ENCODE measurements around the gene PHKG2. TPM values are rescaled to one million over a fixed set of nuclear protein-coding genes. Genes with fewer than 3 reads are reported as not detected.
"Not testable (repeated sequence)": the region's sequence is repeated elsewhere in the genome, so short reads cannot be mapped to it uniquely, and the experiment has no call there.

PHKG2 gene, protein sequence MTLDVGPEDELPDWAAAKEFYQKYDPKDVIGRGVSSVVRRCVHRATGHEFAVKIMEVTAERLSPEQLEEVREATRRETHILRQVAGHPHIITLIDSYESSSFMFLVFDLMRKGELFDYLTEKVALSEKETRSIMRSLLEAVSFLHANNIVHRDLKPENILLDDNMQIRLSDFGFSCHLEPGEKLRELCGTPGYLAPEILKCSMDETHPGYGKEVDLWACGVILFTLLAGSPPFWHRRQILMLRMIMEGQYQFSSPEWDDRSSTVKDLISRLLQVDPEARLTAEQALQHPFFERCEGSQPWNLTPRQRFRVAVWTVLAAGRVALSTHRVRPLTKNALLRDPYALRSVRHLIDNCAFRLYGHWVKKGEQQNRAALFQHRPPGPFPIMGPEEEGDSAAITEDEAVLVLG
- 10 to 100 TPM; 25.2 to 34.0 (median 29.4) TPM for total RNA-seq

DNA sequence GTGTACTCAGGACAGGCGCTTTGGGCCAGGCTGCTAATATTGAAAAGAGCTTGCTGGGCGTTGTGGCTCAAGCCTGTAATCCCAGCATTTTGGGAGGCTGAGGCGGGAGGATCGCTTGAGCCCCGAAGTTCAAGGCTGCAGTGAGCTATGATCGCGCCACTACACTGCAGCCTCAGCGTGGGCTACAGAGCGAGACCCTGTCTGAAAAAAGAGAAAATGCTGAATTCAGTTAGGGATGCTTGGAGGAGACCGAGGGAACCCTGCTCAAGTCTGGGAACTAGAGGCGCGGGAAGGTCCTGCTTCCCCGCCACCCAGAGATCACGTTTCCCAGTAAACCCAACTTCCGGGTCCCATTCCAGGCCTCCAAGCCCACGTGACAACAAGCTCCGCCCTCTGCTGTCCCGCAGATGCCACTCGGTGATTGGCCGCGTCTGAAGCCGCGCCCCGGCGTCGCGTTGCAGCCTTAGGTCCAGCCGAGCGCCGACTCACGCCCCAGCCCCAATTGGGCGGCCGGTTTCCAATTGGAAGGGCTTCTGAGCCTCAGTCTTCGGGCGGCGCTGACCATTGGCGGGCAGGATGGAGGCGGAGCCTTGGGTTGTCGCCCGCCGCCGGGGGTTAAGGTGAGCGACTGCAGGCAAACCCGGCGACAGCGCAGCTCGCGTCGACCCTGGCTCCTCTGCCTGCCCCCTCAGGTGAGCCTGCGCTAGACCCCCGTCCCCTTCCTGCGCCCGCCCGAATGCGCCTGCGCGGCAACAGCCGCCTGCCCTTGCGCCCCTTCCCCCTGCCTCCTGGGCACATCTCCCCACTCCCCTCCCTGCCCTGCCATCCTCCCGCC is at the start of gene PHKG2:
Gene PHKG2 (plus strand): TSS at position 627 of the 835 bp plus-strand sequence. CDS start 396 bp downstream, outside the sequence.
- TF ChIP-seq, protein P1, sequence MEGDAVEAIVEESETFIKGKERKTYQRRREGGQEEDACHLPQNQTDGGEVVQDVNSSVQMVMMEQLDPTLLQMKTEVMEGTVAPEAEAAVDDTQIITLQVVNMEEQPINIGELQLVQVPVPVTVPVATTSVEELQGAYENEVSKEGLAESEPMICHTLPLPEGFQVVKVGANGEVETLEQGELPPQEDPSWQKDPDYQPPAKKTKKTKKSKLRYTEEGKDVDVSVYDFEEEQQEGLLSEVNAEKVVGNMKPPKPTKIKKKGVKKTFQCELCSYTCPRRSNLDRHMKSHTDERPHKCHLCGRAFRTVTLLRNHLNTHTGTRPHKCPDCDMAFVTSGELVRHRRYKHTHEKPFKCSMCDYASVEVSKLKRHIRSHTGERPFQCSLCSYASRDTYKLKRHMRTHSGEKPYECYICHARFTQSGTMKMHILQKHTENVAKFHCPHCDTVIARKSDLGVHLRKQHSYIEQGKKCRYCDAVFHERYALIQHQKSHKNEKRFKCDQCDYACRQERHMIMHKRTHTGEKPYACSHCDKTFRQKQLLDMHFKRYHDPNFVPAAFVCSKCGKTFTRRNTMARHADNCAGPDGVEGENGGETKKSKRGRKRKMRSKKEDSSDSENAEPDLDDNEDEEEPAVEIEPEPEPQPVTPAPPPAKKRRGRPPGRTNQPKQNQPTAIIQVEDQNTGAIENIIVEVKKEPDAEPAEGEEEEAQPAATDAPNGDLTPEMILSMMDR (IDR thresholded peaks at IDR 0.05) = no peak
- ATAC-seq (ENCODE audit: low FRiP score) = peak; percentile 98
- peak; percentile 93 for DNase-seq (ENCODE audit: low spot score)

DNA sequence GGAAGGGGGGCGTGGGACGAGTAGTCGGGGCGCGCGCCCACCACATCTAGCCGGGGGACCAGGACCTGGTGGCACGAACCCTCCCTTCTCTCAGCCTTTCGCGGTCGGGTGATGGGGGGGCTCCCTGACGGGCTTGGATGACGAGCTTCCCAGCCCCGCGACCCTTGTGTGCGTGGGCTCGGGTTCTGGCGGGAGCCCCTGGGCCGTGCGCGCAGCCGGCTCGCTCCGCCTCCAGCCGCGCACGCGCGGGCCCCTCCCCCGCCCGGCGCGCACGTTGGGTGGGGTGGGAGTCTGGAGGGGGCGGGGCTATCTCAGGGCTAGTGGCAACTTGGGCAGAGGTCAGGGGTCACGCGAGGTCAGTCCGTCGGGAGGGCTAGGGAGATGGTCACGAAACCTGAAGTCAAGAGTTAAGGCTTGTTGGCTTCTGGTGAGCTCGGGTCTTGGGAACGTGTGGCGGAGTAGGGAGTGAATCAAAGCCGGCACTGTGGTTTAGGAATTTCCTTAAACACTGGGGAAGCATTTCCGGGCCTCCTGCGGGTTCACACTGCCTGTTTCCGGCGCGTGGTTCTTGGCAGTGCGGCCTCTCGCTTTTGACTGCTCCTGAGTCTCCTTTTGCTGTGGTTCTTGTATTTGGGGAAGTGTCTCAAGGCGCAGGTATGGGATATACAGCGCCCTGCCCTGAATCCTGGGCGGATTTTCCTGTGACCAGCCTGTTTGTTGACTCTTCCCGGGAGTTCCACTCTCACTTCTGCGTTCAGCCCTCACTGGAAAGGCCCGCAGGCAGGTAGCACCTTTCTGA is 49.2 kb upstream of the PHKG2 start, which contains the start of gene SRCAP:
Gene SRCAP (plus strand): TSS at position 356 of the 799 bp plus-strand sequence. CDS start 1,654 bp downstream, outside the sequence.
- DNase-seq (ENCODE audit: low spot score) (peak; percentile 87), ATAC-seq (ENCODE audit: low FRiP score) (peak; percentile 77)
- TF ChIP-seq, protein P1 (IDR thresholded peaks at IDR 0.05) = no peak

DNA sequence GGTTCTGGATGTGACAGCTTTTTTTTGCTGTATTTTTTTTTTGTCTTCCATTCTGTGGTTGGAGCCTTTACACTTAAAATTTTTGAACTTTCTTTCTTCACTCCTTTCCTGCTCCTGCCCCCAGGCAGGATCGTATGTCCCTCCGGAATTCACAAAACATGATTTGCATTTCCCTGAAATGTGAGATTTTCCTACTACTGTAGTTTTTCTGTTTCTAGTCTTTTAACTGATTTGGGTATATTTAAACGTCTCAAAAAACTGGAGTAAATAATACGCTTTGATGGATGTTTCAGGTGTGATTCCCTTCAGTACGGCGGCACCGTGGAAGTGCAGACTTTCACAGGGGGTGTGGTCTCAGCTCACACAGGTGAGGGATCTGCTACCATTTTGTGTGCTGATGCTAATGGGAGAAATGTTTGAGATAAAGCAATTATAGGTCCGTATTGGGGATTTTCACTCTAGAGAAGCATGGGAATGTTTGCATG is 48.6 kb upstream of the PHKG2 start:
- no peak for DNase-seq (ENCODE audit: low spot score)
- TF ChIP-seq, protein P1 (IDR thresholded peaks at IDR 0.05) = no peak
- ATAC-seq (ENCODE audit: low FRiP score) = no peak

DNA sequence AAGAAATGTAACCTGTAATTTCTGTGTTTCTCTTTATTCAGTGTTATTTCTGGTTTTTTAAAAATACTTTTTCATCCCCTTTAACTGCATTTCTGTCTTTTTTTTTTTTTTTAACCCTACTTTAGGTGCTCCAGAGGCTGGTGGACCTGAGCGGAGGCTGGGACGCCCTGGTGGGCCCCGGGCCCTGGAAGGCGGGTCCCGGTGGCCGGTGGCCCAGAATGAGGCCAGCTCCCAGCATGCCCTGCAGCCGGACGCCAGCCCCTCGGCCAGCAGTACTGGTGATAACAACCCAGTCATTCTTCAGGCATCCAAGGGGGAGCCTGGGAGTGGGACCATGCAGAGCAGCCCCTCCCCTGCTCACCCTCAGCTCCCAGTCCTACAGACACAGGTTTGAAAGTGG is 47.7 kb upstream of the PHKG2 start:
- DNase-seq (ENCODE audit: low spot score) (no peak), ATAC-seq (ENCODE audit: low FRiP score) (no peak)
- TF ChIP-seq, protein P1 (IDR thresholded peaks at IDR 0.05) = no peak

DNA sequence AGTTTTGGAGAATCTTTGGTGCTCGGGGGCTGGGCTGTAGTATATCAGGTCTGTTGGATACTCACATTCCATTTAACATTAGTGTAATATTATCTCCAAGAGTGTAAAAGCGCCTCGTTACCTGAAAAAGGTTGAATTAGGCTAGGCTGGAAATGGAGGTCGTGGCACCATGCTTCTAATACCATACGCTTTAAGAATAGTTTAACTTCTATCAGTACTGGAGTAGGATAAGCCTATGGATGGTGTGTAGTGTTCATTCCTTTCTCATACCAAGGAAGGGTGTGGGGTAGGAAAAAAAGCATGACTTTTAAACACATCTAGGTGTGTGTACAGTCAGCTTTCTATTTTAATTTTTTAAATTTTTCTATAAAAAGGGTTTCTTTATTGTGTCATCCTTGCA is 47.3 kb upstream of the PHKG2 start:
- TF ChIP-seq, protein P1 (IDR thresholded peaks at IDR 0.05) = no peak
- ATAC-seq (ENCODE audit: low FRiP score) (no peak), DNase-seq (ENCODE audit: low spot score) (no peak)

DNA sequence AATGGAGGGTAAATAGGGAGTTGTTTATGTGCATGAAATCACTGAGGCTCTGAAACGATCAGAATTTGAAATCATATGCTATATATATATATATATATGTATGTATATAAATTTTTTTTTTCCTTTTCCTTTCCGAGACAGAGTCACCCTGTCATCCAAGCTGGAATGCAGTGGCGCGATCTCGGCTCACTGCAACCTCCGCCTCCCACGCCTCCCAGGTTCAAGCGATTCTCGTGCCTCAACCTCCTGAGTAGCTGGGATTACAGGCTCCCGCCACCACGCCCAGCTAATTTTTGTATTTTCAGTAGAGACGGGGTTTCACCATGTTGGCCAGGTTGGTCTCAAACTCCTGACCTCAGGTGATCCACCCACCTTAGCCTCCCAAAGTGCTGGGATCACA is 45.2 kb upstream of the PHKG2 start:
- not testable (repeated sequence) for ATAC-seq (ENCODE audit: low FRiP score)

More for the DNA sequence above, 45.2 kb upstream of the PHKG2 start:
- DNase-seq (ENCODE audit: low spot score) = not testable (repeated sequence)

Measured in omental fat pad (tissue), 4 donors.